H1 (cell line): ENCODE results near the gene TLNRD1. TPM values are rescaled to one million over a fixed set of nuclear protein-coding genes. Genes with fewer than 3 reads are reported as not detected.

Experiments used
- CTCF ChIA-PET: fragments of 300-600 bp; sonication (Branson Sonifier 250); formaldehyde crosslinking; loops from one replicate; lab custom pipeline; 2021; ENCODE audit not compliant: partially characterized antibody; lab: Charles Lee
- POLR2A ChIA-PET: fragments of 300-600 bp; sonication (Branson Sonifier 250); formaldehyde crosslinking; loops from one replicate; lab custom pipeline; 2021; ENCODE audit warnings: inconsistent platforms; ENCODE audit not compliant: partially characterized antibody; lab: Charles Lee
- DNase-seq, 2 experiments: peaks; one replicate each; pipeline versions ENCODE4 v3.0.0 to v3.0.0-alpha.2; 2010 to 2022; ENCODE audit warnings: low spot score in 2 of 2, low read depth in 1 of 2, mixed read lengths in 1 of 2
- FAIRE-seq: peaks from 2 replicates; lab custom pipeline; 2011; peaks lifted over from hg19 to GRCh38; lab: Jason Lieb, UNC
- H2AFZ ChIP-seq: 2 replicates; pipeline ENCODE4 v1.8.1; 2012; ENCODE audit warnings: low read length, inconsistent platforms
- H2AK5ac ChIP-seq: 2 replicates; pipeline ENCODE4 v1.6.1; 2013; ENCODE audit warnings: low read depth, low read length
- H2BK120ac ChIP-seq: replicated peaks from 2 replicates; pipeline ENCODE3; 2013; ENCODE audit warnings: low read depth, low read length, inconsistent platforms
- H2BK12ac ChIP-seq: 2 replicates; pipeline ENCODE4 v1.6.1; 2013; ENCODE audit warnings: low read depth, low read length
- H2BK15ac ChIP-seq: 2 replicates; pipeline ENCODE4 v1.6.1; 2013; ENCODE audit warnings: low read length
- H2BK20ac ChIP-seq: 2 replicates; pipeline ENCODE4 v1.6.1; 2013; ENCODE audit warnings: low read length
- H2BK5ac ChIP-seq: 2 replicates; pipeline ENCODE4 v1.6.1; 2013; ENCODE audit warnings: low read depth, low read length
- H3K14ac ChIP-seq: 2 replicates; pipeline ENCODE4 v1.6.1; 2013; ENCODE audit warnings: inconsistent platforms; ENCODE audit not compliant: insufficient read length
- H3K18ac ChIP-seq: 2 replicates; pipeline ENCODE4 v1.6.1; 2013; ENCODE audit warnings: low read length; ENCODE audit errors: extremely low read depth
- H3K23ac ChIP-seq: 2 replicates; pipeline ENCODE4 v1.6.1; 2013; ENCODE audit warnings: inconsistent platforms; ENCODE audit not compliant: insufficient read length
- H3K23me2 ChIP-seq: 2 replicates; pipeline ENCODE4 v1.6.1; 2013; ENCODE audit warnings: low read depth, low read length
- H3K27ac ChIP-seq: 2 replicates; pipeline ENCODE4 v1.6.1; 2011; ENCODE audit warnings: low read depth, low read length, inconsistent platforms
- H3K27me3 ChIP-seq, 4 experiments: replicated peaks in 1 of 4; 1 replicate in 1 of 4; 2 replicates in 3 of 4; pipeline versions ENCODE4 v1.6.1 to v1.8.1; 2011 to 2013; ENCODE audit warnings: low read length in 3 of 4, mild to moderate bottlenecking in 3 of 4, inconsistent platforms in 2 of 4, mixed read lengths in 2 of 4, moderate library complexity in 1 of 4; ENCODE audit not compliant: control insufficient read depth in 3 of 4, insufficient read depth in 3 of 4; ENCODE audit errors: extremely low read depth in 1 of 4
- H3K36me3 ChIP-seq, 4 experiments: 2 replicates each; pipeline versions ENCODE4 v1.6.1 to v1.8.1; 2011 to 2013; ENCODE audit warnings: mild to moderate bottlenecking in 4 of 4, low read length in 3 of 4, moderate library complexity in 2 of 4, control low read depth in 1 of 4, inconsistent platforms in 1 of 4; ENCODE audit not compliant: insufficient read depth in 4 of 4, control insufficient read depth in 2 of 4
- H3K4ac ChIP-seq: replicated peaks from 2 replicates; pipeline ENCODE3; 2013; ENCODE audit warnings: low read length, low read depth, mixed read lengths, inconsistent platforms; ENCODE audit not compliant: insufficient read length
- H3K4me1 ChIP-seq, 4 experiments: replicated peaks in 1 of 4; 1 replicate in 1 of 4; 2 replicates in 3 of 4; pipeline versions ENCODE4 v1.6.1 to v1.8.1; 2011 to 2013; ENCODE audit warnings: low read length in 3 of 4, inconsistent platforms in 2 of 4, mixed read lengths in 1 of 4; ENCODE audit not compliant: insufficient read depth in 4 of 4, control insufficient read depth in 3 of 4
- H3K4me2 ChIP-seq, 2 experiments: 2 replicates each; pipeline versions ENCODE4 v1.6.1 to v1.8.1; 2011 to 2013; ENCODE audit warnings: low read depth in 2 of 2, low read length in 2 of 2, control low read depth in 1 of 2, inconsistent platforms in 1 of 2, mild to moderate bottlenecking in 1 of 2; ENCODE audit not compliant: insufficient read depth in 1 of 2
- H3K4me3 ChIP-seq, 4 experiments: fragments of 200-600, 300-600 bp in 1 of 4; sonication (generic), shearing (Covaris generic), sonication (Bioruptor Twin) in 1 of 4; 2 replicates each; pipeline versions ENCODE4 v1.5.1 to v1.8.1; 2011 to 2016; ENCODE audit warnings: low read length in 4 of 4, low read depth in 3 of 4, control low read depth in 2 of 4, inconsistent platforms in 2 of 4, mild to moderate bottlenecking in 2 of 4, mixed read lengths in 1 of 4, moderate library complexity in 1 of 4; ENCODE audit not compliant: insufficient read depth in 2 of 4; ENCODE audit errors: extremely low read depth in 1 of 4
- H3K56ac ChIP-seq: replicated peaks from 2 replicates; pipeline ENCODE3; 2013; ENCODE audit warnings: low read depth, mild to moderate bottlenecking, mixed read lengths, low read length, inconsistent platforms; ENCODE audit not compliant: insufficient read length
- H3K79me1 ChIP-seq: 2 replicates; pipeline ENCODE4 v1.6.1; 2013; ENCODE audit warnings: low read depth, low read length, control low read depth
- H3K79me2 ChIP-seq, 2 experiments: 2 replicates each; pipeline versions ENCODE4 v1.6.1 to v1.8.1; 2012 to 2013; ENCODE audit warnings: low read length in 2 of 2, mild to moderate bottlenecking in 2 of 2, inconsistent platforms in 1 of 2; ENCODE audit not compliant: insufficient read depth in 2 of 2, control insufficient read depth in 1 of 2
- H3K9ac ChIP-seq, 4 experiments: replicated peaks in 1 of 4; 1 replicate in 1 of 4; 2 replicates in 3 of 4; pipeline versions ENCODE4 v1.6.1 to v1.8.1; 2011 to 2013; ENCODE audit warnings: low read depth in 3 of 4, low read length in 3 of 4, control low read depth in 2 of 4, mild to moderate bottlenecking in 2 of 4, moderate library complexity in 2 of 4, inconsistent platforms in 1 of 4; ENCODE audit errors: extremely low read depth in 1 of 4
- H3K9me3 ChIP-seq, 2 experiments: 2 replicates each; pipeline versions ENCODE4 v1.6.1 to v1.8.1; 2012 to 2013; ENCODE audit warnings: mild to moderate bottlenecking in 2 of 2, moderate library complexity in 2 of 2, control low read depth in 1 of 2, inconsistent platforms in 1 of 2, low read depth in 1 of 2, low read length in 1 of 2, mixed read lengths in 1 of 2; ENCODE audit not compliant: insufficient read depth in 2 of 2
- H4K20me1 ChIP-seq, 2 experiments: replicated peaks in 1 of 2; 2 replicates each; pipeline versions ENCODE3 to v1.8.1; 2011 to 2013; ENCODE audit warnings: inconsistent platforms in 2 of 2, low read length in 2 of 2, mild to moderate bottlenecking in 1 of 2; ENCODE audit not compliant: insufficient read depth in 2 of 2, control insufficient read depth in 1 of 2
- H4K5ac ChIP-seq: 2 replicates; pipeline ENCODE4 v1.6.1; 2013; ENCODE audit warnings: low read length, low read depth, mixed read lengths, inconsistent platforms; ENCODE audit not compliant: insufficient read length
- H4K8ac ChIP-seq: 2 replicates; pipeline ENCODE4 v1.8.0; 2013; ENCODE audit warnings: mild to moderate bottlenecking, moderate library complexity, low read length, inconsistent platforms; ENCODE audit not compliant: insufficient read depth; ENCODE audit errors: extremely low read depth
- H4K91ac ChIP-seq: replicated peaks from 2 replicates; pipeline ENCODE3; 2013; ENCODE audit warnings: low read length, mixed read lengths, inconsistent platforms; ENCODE audit not compliant: insufficient read length
- WGBS, 2 experiments: shearing (Covaris generic) in 1 of 2; methylation state at CpG; one replicate each; pipeline versions ENCODE4 v1.1.6 to v1.1.7; 2013 to 2015; ENCODE audit warnings: low lambda C conversion rate in 2 of 2, mixed read lengths in 2 of 2, inconsistent platforms in 1 of 2, low coverage in 1 of 2, missing lambda C conversion rate in 1 of 2; ENCODE audit not compliant: insufficient replicate concordance in 2 of 2, insufficient coverage in 1 of 2, insufficient read length in 1 of 2; ENCODE audit errors: extremely low coverage in 1 of 2, missing lambda C conversion rate in 1 of 2; 5-methylcytosine and 5-hydroxymethylcytosine counted together
- polyA plus RNA-seq, 7 experiments: library from polyadenylated mRNA; depleted of rRNA in 3 of 7; stranded (reverse) in 5 of 7; unstranded in 2 of 7; fragments of >200 nt in 5 of 7; fragments of 200-250 nt in 2 of 7; gene quantifications; 1 replicate in 5 of 7; 2 replicates in 1 of 7; 4 replicates in 1 of 7; pipeline versions ENCODE4 v1.2.1 to v1.2.3, GENCODE V29; 2011 to 2013; ENCODE audit warnings: missing spikeins in 2 of 7, mixed read lengths in 2 of 7
- total RNA-seq: library from RNA; stranded (reverse); fragmentation: NEBNext Ultra II Directional; extraction: Animal tissue kit (Norgen Biotek cat#: 25700); gene quantifications from 2 replicates; pipeline ENCODE4 v1.2.1, GENCODE V29; 2021

TLNRD1 gene
- total and polyA plus RNA-seq, 2 of the 8 experiments (the other 6 are each of a cell fraction or from before 2014, with no cell fraction given) = 12.2 to 20.5 TPM

DNA sequence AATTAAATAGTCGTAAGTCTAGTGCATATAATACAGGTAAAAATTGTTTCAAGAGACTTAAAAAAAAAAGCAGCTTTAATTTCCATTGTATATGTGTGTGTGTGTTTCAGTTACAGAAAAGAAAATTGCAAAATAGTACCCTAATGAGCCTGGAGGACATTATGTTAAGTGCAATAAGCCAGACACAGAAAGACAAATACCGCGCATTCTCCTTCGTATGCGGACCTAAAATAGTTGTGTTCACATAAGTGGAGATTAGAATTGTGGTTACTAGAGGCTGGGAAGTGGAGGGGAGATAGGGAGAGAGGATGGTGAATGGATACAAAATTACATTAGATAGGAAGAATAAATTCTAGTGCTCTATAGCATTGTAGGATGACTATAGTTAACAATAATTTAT is 14.7 kb upstream of the TLNRD1 start:
- no peak overlapping the region for H3K4me3 ChIP-seq
- H3K18ac ChIP-seq = no peak overlapping the region
- H3K9ac ChIP-seq = no peak overlapping the region
- ChIA-PET CTCF (interaction anchor here (0.9 to 4.3 kb wide), 4 partner anchors 9 to 531 kb away, joined by 3 to 21 read pairs (median 5); no protein-coding TSS in a partner anchor), POLR2A (interaction anchor here (0.6 to 2.4 kb wide), 2 partner anchors 9 to 129 kb away, joined by 3 to 8 read pairs; no protein-coding TSS in a partner anchor)
- H2BK12ac ChIP-seq = no peak overlapping the region
- H3K79me1 ChIP-seq = peaks cover 10% of the 10 kb centered on the region
- FAIRE-seq (no peak), DNase-seq (no peak)
- no peak overlapping the region for H2AK5ac ChIP-seq
- no peak overlapping the region for H3K27ac ChIP-seq
- H3K36me3 ChIP-seq = peaks cover 0 to 7% (median 1%) of the 10 kb centered on the region in 4 experiments; a peak in 5 of 8 replicates
- H4K8ac ChIP-seq = no peak overlapping the region
- no peak overlapping the region for H3K56ac ChIP-seq
- no peak overlapping the region for H2BK15ac ChIP-seq
- H3K4me1 ChIP-seq = peaks cover 0 to 8% (median 2%) of the 10 kb centered on the region in 4 experiments; a peak in 3 of 7 replicates
- H3K9me3 ChIP-seq = no peaks in the 10 kb centered on the region
- H2AFZ ChIP-seq = no peak overlapping the region
- H3K23ac ChIP-seq = no peak overlapping the region
- no peak overlapping the region for H3K4me2 ChIP-seq
- H3K79me2 ChIP-seq = peaks cover 25 to 69% of the 10 kb centered on the region in 2 experiments
- H2BK20ac ChIP-seq = no peak overlapping the region
- no peak overlapping the region for H4K91ac ChIP-seq
- H3K14ac ChIP-seq = no peak overlapping the region
- H4K5ac ChIP-seq = no peak overlapping the region
- no peak overlapping the region for H3K4ac ChIP-seq
- no peak overlapping the region for H2BK5ac ChIP-seq
- peaks cover 4 to 7% of the 10 kb centered on the region in 2 experiments for H4K20me1 ChIP-seq
- H3K23me2 ChIP-seq = peaks cover 4% of the 10 kb centered on the region
- no peak overlapping the region for H2BK120ac ChIP-seq
- 88% methylated on average over 5 of the region's 5 CpGs; no CpG with 5 or more reads in 1 of the 2 experiments for WGBS, 2 experiments
- H3K27me3 ChIP-seq = no peaks in the 10 kb centered on the region
